HepG2 (cell line): ENCODE data around the gene ATP6V0E2. TPM values are rescaled to one million over a fixed set of nuclear protein-coding genes. Genes with fewer than 3 reads are reported as not detected.

Experiments used
- CC2D1A ChIP-seq: sonication (generic); formaldehyde crosslinking; IDR thresholded peaks from 2 replicates; pipeline ENCODE4 v1.8.1; 2023; ENCODE audit warnings: mild to moderate bottlenecking, missing genetic modification reagents
- DZIP1 ChIP-seq: sonication (generic); formaldehyde crosslinking; IDR thresholded peaks from 2 replicates; pipeline ENCODE4 v1.5.0; 2020; ENCODE audit warnings: mild to moderate bottlenecking, missing genetic modification reagents
- HBP1 ChIP-seq: IDR thresholded peaks from 2 replicates; pipeline ENCODE4 v1.6.1; 2016; ENCODE audit warnings: low read depth, control low read depth
- HNRNPH1 ChIP-seq: fragments of 200-400 bp; formaldehyde crosslinking; optimal IDR thresholded peaks from 2 replicates; pipeline ENCODE3; 2017; ENCODE audit warnings: mild to moderate bottlenecking, low read depth, low read length
- HNRNPUL1 ChIP-seq: fragments of 200-400 bp; formaldehyde crosslinking; IDR thresholded peaks from 2 replicates; pipeline ENCODE4 v1.6.1; 2017; ENCODE audit warnings: low read depth, mild to moderate bottlenecking, low read length, moderate library complexity
- HOXD1 ChIP-seq: sonication (generic); formaldehyde crosslinking; IDR thresholded peaks from 2 replicates; pipeline ENCODE4 v1.5.0; 2020; ENCODE audit warnings: missing genetic modification reagents
- IRF2 ChIP-seq: IDR thresholded peaks from 2 replicates; pipeline ENCODE4 v1.6.1; 2018; ENCODE audit warnings: missing genetic modification reagents, missing compliant biosample characterization
- KDM5A ChIP-seq: fragments of 200-600 bp; sonication (generic); IDR thresholded peaks from 2 replicates; pipeline ENCODE4 v1.7.0; 2018; ENCODE audit warnings: antibody characterized with exemption, mild to moderate bottlenecking, low read length, borderline replicate concordance
- MYC ChIP-seq: sonication (generic); formaldehyde crosslinking; IDR thresholded peaks from 2 replicates; pipeline ENCODE4 v1.9.0; 2021; ENCODE audit warnings: missing genetic modification reagents, borderline replicate concordance
- RBM39 ChIP-seq: fragments of 200-400 bp; formaldehyde crosslinking; IDR thresholded peaks from one replicate; pipeline ENCODE4 v1.6.1; 2018; ENCODE audit warnings: antibody characterized with exemption, mild to moderate bottlenecking, low read depth, low read length; ENCODE audit not compliant: poor library complexity, severe bottlenecking
- RXRA ChIP-seq: sonication (generic); formaldehyde crosslinking; IDR thresholded peaks from 2 replicates; pipeline ENCODE4 v1.5.1; 2020; ENCODE audit warnings: missing genetic modification reagents
- SIX4 ChIP-seq: sonication (generic); formaldehyde crosslinking; IDR thresholded peaks from 2 replicates; pipeline ENCODE4 v1.4.0; 2020; ENCODE audit warnings: missing genetic modification reagents
- TEAD2 ChIP-seq: sonication (generic); formaldehyde crosslinking; IDR thresholded peaks from 2 replicates; pipeline ENCODE4 v1.9.0; 2021; ENCODE audit warnings: missing genetic modification reagents
- ZFP36L1 ChIP-seq: sonication (generic); formaldehyde crosslinking; IDR thresholded peaks from 2 replicates; pipeline ENCODE4 v1.8.0; 2022; ENCODE audit warnings: mild to moderate bottlenecking, missing genetic modification reagents, moderate library complexity
- ZMAT3 ChIP-seq: sonication (generic); formaldehyde crosslinking; conservative IDR thresholded peaks from 2 replicates; pipeline ENCODE4 v1.7.0; 2021; ENCODE audit warnings: missing genetic modification reagents
- ZNF17 ChIP-seq: sonication (generic); formaldehyde crosslinking; IDR thresholded peaks from 2 replicates; pipeline ENCODE4 v1.5.0; 2020; ENCODE audit warnings: mild to moderate bottlenecking, missing genetic modification reagents
- ZNF230 ChIP-seq: sonication (generic); formaldehyde crosslinking; IDR thresholded peaks from 2 replicates; pipeline ENCODE4 v1.4.0; 2020; ENCODE audit warnings: mild to moderate bottlenecking, missing genetic modification reagents
- ZNF235 ChIP-seq: sonication (generic); formaldehyde crosslinking; IDR thresholded peaks from 2 replicates; pipeline ENCODE4 v1.8.1; 2023; ENCODE audit warnings: mild to moderate bottlenecking, missing genetic modification reagents, borderline replicate concordance
- ZNF335 ChIP-seq: sonication (generic); formaldehyde crosslinking; IDR thresholded peaks from 2 replicates; pipeline ENCODE4 v1.4.0; 2020; ENCODE audit warnings: missing genetic modification reagents
- ZNF367 ChIP-seq: sonication (generic); formaldehyde crosslinking; IDR thresholded peaks from 2 replicates; pipeline ENCODE4 v1.4.0; 2020; ENCODE audit warnings: missing genetic modification reagents, borderline replicate concordance
- ZNF432 ChIP-seq: sonication (generic); formaldehyde crosslinking; IDR thresholded peaks from 2 replicates; pipeline ENCODE4 v1.5.0; 2020; ENCODE audit warnings: missing genetic modification reagents, mild to moderate bottlenecking, borderline replicate concordance
- ZNF44 ChIP-seq: sonication (generic); formaldehyde crosslinking; IDR thresholded peaks from 2 replicates; pipeline ENCODE4 v1.5.1; 2020; ENCODE audit warnings: mild to moderate bottlenecking, missing genetic modification reagents
- ZNF543 ChIP-seq: sonication (generic); formaldehyde crosslinking; IDR thresholded peaks from 2 replicates; pipeline ENCODE4 v1.4.0; 2020; ENCODE audit warnings: mild to moderate bottlenecking, missing genetic modification reagents
- ZNF83 ChIP-seq: sonication (generic); formaldehyde crosslinking; IDR thresholded peaks from 2 replicates; pipeline ENCODE4 v1.4.0; 2020; ENCODE audit warnings: missing genetic modification reagents, mild to moderate bottlenecking, borderline replicate concordance
- ZNF883 ChIP-seq: sonication (generic); formaldehyde crosslinking; IDR thresholded peaks from 2 replicates; pipeline ENCODE4 v1.5.1; 2020; ENCODE audit warnings: mild to moderate bottlenecking, missing genetic modification reagents; ENCODE audit errors: not compliant biosample characterization
- ZSCAN5A ChIP-seq: sonication (generic); formaldehyde crosslinking; IDR thresholded peaks from 2 replicates; pipeline ENCODE4 v1.8.0; 2022; ENCODE audit warnings: mild to moderate bottlenecking, missing genetic modification reagents, borderline replicate concordance
- polyA plus RNA-seq, 8 experiments: library from polyadenylated mRNA; depleted of rRNA in 3 of 8; stranded (reverse) in 7 of 8; unstranded in 1 of 8; fragments of >200 nt; fragmentation: Illumina TruSeq in 4 of 8; extraction: Trizol in 4 of 8; gene quantifications; 2 replicates each; pipeline versions ENCODE4 v1.2.1 to v1.2.3, GENCODE V29; 2011 to 2016; ENCODE audit warnings: low read depth in 4 of 8, missing spikeins in 1 of 8, mixed read lengths in 1 of 8; ENCODE audit not compliant: insufficient read depth in 1 of 8
- total RNA-seq, 5 experiments: library from RNA; depleted of rRNA; stranded (reverse); fragments of >200 nt; fragmentation: Illumina TruSeq; extraction: Trizol; gene quantifications; 2 replicates each; pipeline ENCODE4 v1.2.3, GENCODE V29; 2016; ENCODE audit warnings: low read depth in 1 of 5

Gene ATP6V0E2
- total and polyA plus RNA-seq, 2 of the 13 experiments (the other 11 are each of a cell fraction or from before 2014, with no cell fraction given) = 36.8 to 203 TPM

GRCh38 chr7:149838224-149838991 lies 35.4 kb upstream of the ATP6V0E2 start, which contains the start of gene ZNF862 (continued):
- peak; percentile 73; the same call in 1 of the 2 replicates for TF ChIP-seq KDM5A
- TF ChIP-seq RBM39 = no peak
- TF ChIP-seq ZNF883 (CRISPR knock-in tag) = peak; percentile 22
- 0 out of 2 replicates have a peak, but pooled peaks have one; percentile 64 for TF ChIP-seq ZMAT3 (CRISPR knock-in tag)
- no peak for TF ChIP-seq DZIP1
- peak; percentile 81; the same call in 1 of the 2 replicates for TF ChIP-seq ZNF230
- no peak for TF ChIP-seq ZNF367 (CRISPR knock-in tag)
- no peak for TF ChIP-seq ZFP36L1 (CRISPR knock-in tag)
- no peak for TF ChIP-seq SIX4 (CRISPR knock-in tag)
- no peak for TF ChIP-seq ZNF44
- no peak; the same call in 1 of the 2 replicates for TF ChIP-seq RXRA (CRISPR knock-in tag)
- peak; percentile 12; the same call in 1 of the 2 replicates for TF ChIP-seq ZNF335
- no peak for TF ChIP-seq ZNF235
- peak; percentile 78 for TF ChIP-seq MYC (CRISPR knock-in tag)
- no peak for TF ChIP-seq TEAD2
- peak; percentile 53; the same call in 1 of the 2 replicates for TF ChIP-seq ZNF83
- TF ChIP-seq ZNF432 (CRISPR knock-in tag) = no peak
- TF ChIP-seq HNRNPH1 = no peak
- TF ChIP-seq ZSCAN5A (CRISPR knock-in tag) = no peak
- TF ChIP-seq HOXD1 (CRISPR knock-in tag) = peak; percentile 37; the same call in 1 of the 2 replicates
- peak; percentile 97 for TF ChIP-seq IRF2 (CRISPR knock-in tag)
- 0 out of 2 replicates have a peak, but pooled peaks have one; percentile 40 for TF ChIP-seq ZNF543 (CRISPR knock-in tag)
- TF ChIP-seq CC2D1A (CRISPR knock-in tag) = no peak
- no peak for TF ChIP-seq ZNF17 (CRISPR knock-in tag)
- TF ChIP-seq HNRNPUL1 = 0 out of 2 replicates have a peak, but pooled peaks have one; percentile 55
- no peak for TF ChIP-seq HBP1
